H54 (cell line): Measurements from ENCODE around the gene MAN1B1.

ENCODE experiments used
- DNase-seq: peaks from one replicate; pipeline ENCODE4 v3.0.0; 2011; ENCODE audit warnings: low spot score, mixed read lengths; ENCODE audit not compliant: insufficient read length
- FAIRE-seq: peaks from 3 replicates; lab custom pipeline; 2011; peaks lifted over from hg19 to GRCh38; lab: Jason Lieb, UNC
- POLR2A ChIP-seq: IDR thresholded peaks from 2 replicates; pipeline ENCODE4 v1.6.1; 2011; ENCODE audit warnings: low read depth, mild to moderate bottlenecking, low read length

The MAN1B1 gene

DNA sequence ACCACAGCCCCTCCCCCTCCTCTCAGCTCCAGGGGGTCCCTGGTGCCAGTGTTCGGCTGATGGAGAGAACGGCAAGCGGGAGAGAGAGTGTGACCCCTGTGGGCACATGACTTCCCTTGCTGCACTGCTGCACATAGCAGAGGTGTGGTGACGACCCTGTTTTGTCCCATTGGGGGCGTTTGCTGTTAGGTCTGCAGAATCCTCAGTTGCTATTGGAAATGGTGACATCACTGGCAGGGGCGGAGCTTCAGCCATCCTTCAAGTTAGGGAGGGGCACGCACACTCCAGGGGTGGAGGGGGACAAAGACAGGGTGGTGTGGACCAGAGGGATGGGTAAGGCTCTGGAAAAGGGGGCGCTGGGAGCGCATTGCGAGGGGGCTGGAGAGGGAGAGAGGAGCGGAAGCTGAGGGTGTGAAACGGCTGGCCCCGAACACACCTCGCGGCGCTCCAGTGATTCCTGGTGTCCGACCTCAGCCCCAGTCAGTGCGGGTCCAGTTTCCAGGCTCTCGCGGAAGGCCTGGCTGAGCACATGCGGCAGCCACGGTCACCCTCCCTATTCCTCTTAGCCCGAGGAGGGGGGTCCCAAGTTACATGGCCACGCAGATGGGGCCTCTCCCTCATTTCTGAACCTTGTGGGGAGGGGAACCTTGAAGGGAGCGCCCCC is 51.4 kb downstream of the MAN1B1 start:
- FAIRE-seq: no peak
- no peak for TF ChIP-seq POLR2A
- peak; percentile 95 for DNase-seq

DNA sequence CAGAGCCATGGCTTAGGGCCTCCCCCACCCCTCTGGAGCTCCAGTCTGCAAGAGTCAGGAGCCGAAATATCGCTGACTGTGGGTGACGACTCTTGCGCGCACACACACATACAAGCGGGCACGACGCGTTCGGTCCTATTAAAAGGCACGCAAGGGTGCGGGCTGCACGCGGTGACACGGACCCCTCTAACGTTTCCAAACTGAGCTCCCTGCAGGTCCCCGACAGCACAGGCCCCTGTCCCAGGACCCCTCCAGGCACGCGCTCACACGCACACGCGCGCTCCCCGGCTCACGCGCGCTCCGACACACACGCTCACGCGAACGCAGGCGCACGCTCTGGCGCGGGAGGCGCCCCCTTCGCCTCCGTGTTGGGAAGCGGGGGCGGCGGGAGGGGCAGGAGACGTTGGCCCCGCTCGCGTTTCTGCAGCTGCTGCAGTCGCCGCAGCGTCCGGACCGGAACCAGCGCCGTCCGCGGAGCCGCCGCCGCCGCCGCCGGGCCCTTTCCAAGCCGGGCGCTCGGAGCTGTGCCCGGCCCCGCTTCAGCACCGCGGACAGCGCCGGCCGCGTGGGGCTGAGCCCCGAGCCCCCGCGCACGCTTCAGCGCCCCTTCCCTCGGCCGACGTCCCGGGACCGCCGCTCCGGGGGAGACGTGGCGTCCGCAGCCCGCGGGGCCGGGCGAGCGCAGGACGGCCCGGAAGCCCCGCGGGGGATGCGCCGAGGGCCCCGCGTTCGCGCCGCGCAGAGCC is 52.1 kb downstream of the MAN1B1 start, which contains the start of gene GRIN1:
TSS of gene GRIN1 (plus strand) at position 433 of the 746 bp plus-strand sequence. CDS start 333 bp downstream, outside the sequence.
- FAIRE-seq: no peak
- DNase-seq: no peak
- TF ChIP-seq POLR2A: no peak

DNA sequence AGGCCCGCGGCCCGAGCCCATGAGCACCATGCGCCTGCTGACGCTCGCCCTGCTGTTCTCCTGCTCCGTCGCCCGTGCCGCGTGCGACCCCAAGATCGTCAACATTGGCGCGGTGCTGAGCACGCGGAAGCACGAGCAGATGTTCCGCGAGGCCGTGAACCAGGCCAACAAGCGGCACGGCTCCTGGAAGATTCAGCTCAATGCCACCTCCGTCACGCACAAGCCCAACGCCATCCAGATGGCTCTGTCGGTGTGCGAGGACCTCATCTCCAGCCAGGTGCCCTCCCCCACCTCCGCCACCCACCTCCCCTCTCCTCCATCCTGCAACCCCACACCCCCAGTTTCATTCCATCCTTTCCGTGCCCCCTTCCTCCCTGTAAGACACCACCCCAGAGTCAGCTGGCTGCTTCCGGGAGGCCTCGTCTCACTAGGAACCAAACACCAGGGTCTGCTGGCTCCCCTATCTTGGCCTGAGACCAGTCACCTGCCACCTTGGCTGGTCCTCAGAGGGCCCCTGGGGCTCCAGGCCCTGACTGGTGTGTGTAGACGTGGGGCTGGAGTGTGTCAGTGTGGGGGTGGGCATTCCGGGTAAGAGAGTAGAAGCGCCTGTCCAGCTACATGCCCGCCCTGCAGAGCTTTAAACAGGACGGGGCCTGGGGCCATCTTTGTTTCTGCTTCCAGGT is 52.8 kb downstream of the MAN1B1 start:
- no peak for DNase-seq
- FAIRE-seq: no peak
- no peak for TF ChIP-seq POLR2A

DNA sequence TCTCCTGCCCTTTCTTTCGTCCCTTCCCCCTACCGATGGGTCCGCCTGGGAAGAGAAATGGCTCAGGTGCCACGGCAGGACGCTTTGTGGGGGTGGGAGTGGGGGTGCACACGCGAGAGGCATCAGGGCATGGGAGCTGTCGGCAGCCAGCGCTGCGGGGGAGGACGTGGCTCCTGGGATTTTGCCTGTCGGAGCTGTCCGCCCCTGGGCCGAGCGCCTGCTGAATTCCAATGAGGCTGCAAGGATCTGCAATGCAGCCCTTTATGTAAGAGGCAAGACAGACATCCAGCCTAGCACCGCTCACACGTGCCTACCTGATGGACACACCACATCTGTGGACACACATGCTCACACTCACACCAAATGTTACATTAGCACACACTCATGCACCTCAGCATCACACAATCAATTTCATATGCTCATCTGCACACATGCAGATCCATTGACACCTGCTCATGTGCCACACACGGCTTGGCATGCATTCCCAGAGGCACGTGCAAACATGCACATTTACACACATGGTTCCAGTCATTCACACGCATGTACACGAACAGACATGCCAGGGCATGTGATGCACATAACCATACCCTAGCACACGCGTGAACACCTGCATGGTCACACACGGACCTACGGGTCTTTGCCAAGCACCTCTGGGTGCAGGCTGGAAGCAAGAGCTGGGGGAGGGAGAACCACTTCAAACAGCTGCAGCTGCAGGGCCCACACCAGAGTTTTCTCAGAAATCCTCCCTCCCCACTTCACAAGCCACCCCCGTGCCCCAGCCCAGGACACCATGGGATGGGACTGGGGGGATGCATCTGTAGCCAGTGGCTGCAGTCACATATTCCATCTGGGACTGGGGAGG is 53.6 kb downstream of the MAN1B1 start:
- FAIRE-seq (no peak), DNase-seq (no peak)
- TF ChIP-seq POLR2A: no peak

DNA sequence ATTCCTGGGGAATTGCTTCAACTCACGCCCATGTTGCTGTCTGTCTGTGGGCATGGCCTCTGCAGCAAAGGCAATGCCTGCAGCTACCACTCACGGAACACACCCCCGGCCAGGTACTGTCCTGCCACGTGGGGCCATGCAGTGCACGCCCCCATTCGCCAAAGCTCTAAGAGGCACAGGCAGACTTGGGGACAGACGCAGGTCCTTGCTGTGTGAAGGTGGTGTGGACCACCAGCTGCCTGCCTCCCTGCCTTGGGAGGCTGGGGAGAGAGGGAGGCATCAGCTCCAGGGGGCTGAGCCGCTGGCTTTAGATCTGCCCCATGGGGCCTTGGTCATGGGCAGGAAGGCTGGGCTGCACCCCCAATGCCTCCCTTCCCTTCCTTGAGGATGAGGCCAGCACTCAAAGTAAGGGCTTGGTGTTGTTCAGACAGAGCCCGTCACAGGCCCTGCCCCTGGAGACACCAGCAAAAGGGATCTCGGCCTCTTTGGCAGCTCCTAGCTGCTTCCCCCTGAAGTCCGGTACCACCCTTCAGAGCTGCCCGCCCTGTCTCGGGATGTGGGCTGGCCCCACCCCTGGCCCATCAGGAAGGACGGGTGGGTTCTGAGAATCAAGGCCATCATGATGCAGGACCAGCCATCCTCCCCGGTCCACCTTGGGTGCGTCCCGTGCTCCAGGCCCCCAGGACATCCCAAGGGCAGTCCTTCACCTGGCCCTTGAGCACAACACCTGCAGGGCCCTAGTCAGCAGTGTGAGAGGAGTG is 54.4 kb downstream of the MAN1B1 start:
- DNase-seq (no peak), FAIRE-seq (no peak)
- TF ChIP-seq POLR2A: no peak

DNA sequence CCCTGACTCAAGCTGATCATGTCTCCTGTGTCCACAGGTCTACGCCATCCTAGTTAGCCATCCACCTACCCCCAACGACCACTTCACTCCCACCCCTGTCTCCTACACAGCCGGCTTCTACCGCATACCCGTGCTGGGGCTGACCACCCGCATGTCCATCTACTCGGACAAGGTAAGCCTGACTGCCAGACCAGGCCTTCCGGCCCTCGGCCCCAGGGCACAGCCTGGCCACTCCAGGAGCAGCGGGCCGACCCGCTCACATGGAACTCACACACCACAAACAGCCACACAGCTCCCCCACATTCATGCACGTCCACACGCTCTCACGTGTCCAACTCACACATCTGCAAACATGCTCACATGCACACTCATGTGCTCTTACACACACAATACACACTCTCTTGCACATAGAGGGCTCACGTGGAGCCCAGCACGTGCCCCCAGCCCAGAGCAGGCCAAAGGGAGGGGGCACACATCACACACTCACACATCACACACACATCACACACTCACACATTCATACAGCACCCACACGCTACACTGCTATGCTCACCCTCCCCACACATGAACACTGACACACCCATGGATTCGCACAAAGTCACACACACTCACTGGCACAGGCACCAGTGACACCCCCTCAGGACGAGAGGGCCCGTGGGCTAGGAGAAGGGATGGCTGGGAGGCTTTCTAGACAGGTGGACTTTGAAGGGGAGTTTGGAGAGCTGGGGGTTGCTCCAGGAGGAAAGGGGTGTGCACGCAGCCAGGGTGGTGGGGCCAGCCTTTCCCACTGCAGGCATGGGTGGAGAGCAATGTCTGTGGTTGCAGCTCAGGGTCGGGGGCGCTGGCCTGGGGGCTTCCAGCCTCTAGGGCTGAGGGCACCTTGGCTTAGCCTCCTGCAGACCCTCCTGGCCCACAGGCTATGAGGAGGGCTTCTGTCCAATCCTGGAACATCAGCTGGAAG is 55.5 kb downstream of the MAN1B1 start:
- DNase-seq (no peak), FAIRE-seq (no peak)
- no peak for TF ChIP-seq POLR2A

DNA sequence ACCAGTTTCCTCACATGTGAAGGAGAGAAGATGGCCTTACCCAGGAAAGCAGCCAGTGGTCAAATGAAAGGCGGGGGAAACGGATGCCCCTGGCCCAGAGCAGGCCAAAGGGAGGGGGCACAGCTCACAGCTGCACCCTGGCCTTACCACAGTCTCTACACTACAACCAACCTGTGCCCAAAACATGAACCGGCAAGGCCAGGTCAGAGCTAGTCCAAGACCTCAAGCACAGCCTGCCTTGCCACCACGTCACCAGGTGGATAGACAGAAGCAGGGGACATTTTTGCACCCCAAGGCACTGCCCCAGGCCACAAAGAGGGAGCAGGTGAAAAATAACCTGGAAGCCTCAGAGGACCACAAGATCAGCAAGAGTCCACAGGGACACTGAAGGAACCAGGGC is 56.7 kb downstream of the MAN1B1 start:
- DNase-seq: no peak
- FAIRE-seq: no peak
- no peak for TF ChIP-seq POLR2A

DNA sequence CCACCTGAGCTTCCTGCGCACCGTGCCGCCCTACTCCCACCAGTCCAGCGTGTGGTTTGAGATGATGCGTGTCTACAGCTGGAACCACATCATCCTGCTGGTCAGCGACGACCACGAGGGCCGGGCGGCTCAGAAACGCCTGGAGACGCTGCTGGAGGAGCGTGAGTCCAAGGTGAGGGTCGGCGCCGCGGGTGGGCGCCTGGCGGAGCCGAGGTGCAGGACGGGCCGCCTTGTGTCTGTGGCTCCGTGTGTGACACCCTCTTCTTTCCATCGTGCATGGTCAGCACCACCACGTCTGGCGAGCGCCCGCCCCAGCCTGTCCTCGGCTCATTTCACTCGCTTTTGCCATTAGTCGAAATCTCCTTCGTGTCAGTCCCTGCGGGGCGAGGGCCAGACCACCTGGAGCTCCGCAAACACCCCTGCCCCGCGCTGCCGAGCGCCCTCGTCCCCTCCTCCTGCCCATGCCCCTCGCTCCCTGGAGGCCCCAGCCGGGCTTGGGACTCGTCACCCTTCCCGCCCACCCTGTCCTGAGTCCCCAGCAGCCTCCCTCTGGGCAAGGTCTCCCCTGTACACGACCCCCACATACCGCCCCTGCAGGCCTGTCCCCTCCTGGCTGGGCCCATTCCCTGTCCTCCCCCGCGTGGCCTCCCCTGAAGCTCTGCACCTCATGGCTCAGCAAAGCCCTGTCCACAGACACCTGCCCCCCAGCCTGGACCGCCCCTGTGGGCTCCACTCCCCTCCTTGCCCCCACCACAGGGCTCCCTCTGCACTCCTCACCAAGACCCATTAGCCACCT is 59.1 kb downstream of the MAN1B1 start:
- no peak for TF ChIP-seq POLR2A
- FAIRE-seq (no peak), DNase-seq (no peak)

DNA sequence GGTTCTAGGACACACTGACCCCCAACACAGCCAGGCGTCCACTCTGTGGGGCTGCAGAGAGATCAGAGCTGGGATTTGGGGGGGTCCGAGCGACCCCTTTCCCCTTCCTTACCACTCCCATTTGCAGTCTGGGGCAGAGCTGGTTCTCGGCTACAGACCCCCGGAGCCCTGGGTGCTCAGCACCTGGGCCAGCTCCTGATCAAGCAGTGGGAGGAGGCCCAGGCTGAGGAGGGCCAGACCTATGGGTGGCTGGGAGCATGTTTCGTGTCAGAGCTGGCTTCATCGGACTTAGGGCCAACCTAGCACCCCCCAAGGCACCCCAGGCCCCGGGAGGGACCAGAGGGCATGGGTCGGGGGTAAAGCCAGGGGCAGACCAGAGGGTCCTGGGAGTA is 59.7 kb downstream of the MAN1B1 start:
- no peak for FAIRE-seq
- no peak for TF ChIP-seq POLR2A
- no peak for DNase-seq

DNA sequence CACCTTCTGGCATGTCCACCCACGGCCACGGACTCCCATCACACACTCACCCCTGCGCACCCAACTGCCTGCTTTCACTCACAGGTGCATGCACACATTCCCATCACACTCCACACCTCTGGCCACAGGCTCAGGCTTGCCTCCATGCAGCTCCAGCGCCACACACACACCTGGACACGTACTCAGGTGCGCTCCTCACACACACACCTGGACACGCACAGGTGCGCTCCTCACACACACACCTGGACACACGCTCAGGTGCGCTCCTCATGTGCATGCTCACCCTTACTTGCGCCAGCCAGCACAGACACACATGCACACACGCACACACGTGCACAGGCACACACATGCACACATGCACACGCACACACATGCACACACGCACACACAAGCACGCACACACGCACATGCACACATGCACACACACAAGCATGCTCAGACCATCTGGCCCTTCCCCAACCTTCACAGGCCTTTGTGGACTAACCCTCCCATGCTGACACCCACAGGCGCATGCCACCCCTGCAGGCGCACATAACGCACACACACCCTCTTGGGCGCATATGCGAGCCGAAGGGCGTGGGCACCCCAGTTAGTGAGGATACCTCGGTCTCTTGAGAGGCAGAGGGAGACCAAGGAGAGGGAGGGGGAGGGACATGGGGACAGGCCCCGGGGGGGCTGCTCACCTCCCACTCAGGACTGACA is 60.5 kb downstream of the MAN1B1 start:
- peak; percentile 21; the same call in 1 of the 2 replicates for TF ChIP-seq POLR2A
- FAIRE-seq (no peak), DNase-seq (no peak)

DNA sequence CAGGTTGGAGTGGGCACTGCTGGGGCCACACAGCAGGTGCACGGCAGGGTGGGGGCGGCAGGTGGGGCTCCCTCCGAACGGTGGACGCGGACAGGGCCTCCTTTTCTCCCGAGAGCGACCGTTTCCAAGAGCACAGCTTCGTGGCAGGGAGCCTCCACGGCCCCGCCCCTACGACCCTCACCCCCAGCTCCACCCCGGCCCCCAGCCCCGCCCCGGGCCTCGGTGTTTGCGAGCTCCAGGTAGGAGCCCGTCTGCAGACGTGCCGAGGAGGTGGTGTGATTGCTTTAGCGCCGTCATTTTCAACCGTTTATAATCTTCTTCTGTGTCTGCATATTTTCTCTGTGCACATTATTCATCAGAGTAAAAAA is 61.0 kb downstream of the MAN1B1 start:
- TF ChIP-seq POLR2A: no peak
- DNase-seq (no peak), FAIRE-seq (no peak)
